ENCODE data around the gene TXNRD1. TPM values are rescaled to one million over a fixed set of nuclear protein-coding genes. Genes with fewer than 3 reads are reported as not detected.
"Not testable (repeated sequence)": the region's sequence is repeated elsewhere in the genome, so short reads cannot be mapped to it uniquely, and the experiment has no call there.

TXNRD1 gene
- total RNA-seq, 4 donors from 2014 or later, result 33.1 to 52.1 (median 39.4) TPM

- H3K4me1 ChIP-seq, result peaks cover 60% of the 10 kb centered on the region
- H3K36me3 ChIP-seq, result peaks cover 22% of the 10 kb centered on the region
- no peaks in the 10 kb centered on the region for H3K27me3 ChIP-seq
- under 1% methylated on average over 32 of the region's 41 CpGs for WGBS
- H3K4me3 ChIP-seq, result peak overlapping the region; percentile 70
- TF ChIP-seq EP300 (IDR thresholded peaks at IDR 0.05), result no peak
- peak in 1 of 2 donors; percentile 65 for TF ChIP-seq POLR2A (IDR thresholded peaks at IDR 0.05)
- TF ChIP-seq, protein P1, sequence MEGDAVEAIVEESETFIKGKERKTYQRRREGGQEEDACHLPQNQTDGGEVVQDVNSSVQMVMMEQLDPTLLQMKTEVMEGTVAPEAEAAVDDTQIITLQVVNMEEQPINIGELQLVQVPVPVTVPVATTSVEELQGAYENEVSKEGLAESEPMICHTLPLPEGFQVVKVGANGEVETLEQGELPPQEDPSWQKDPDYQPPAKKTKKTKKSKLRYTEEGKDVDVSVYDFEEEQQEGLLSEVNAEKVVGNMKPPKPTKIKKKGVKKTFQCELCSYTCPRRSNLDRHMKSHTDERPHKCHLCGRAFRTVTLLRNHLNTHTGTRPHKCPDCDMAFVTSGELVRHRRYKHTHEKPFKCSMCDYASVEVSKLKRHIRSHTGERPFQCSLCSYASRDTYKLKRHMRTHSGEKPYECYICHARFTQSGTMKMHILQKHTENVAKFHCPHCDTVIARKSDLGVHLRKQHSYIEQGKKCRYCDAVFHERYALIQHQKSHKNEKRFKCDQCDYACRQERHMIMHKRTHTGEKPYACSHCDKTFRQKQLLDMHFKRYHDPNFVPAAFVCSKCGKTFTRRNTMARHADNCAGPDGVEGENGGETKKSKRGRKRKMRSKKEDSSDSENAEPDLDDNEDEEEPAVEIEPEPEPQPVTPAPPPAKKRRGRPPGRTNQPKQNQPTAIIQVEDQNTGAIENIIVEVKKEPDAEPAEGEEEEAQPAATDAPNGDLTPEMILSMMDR (IDR thresholded peaks at IDR 0.05), result no peak
- peak in 2 of 3 donors; percentile 4 to 27 for TF ChIP-seq POLR2AphosphoS5 (IDR thresholded peaks at IDR 0.05)
- peak; percentile 88 to 89 for DNase-seq (ENCODE audit: low spot score in 2 of 2)
- peak overlapping the region; percentile 94 for H3K27ac ChIP-seq
- no peaks in the 10 kb centered on the region for H3K9me3 ChIP-seq
Observed at GRCh38 chr12:104288635-104289274, 73.2 kb downstream of the TXNRD1 start.

- WGBS, result 93% methylated on average over 8 of the region's 8 CpGs
Observed at GRCh38 chr12:104290320-104290719, 74.7 kb downstream of the TXNRD1 start.

DNA sequence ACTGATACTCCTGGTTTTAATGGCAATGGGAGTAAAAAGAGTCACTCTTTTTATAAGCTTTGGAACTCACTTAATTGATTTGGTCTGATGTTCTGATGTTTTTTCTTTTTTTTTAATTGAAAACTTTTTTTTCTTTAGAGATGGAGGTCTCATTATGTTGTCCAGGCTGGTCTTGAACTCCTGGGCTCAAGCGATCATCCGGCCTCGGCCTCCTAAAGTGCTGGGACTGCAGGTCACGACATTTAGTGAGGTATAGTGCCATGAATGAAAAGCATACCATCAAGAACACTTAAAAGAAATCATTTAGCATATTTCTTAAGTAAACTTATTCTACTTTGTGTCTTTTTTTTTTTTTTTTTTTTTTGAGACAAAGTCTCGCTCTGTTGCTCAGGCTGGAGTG, 75.3 kb downstream of the TXNRD1 start:
- no peak for DNase-seq (ENCODE audit: low spot score in 2 of 2)
- Histone ChIP-seq H3K4me1 (peaks cover 69% of the 10 kb centered on the region), H3K4me3 (no peak overlapping the region), H3K27me3 (no peaks in the 10 kb centered on the region), H3K36me3 (peaks cover 23% of the 10 kb centered on the region), H3K9me3 (no peaks in the 10 kb centered on the region), H3K27ac (no peak overlapping the region)
- WGBS, result 93% methylated on average over 5 of the region's 5 CpGs
- TF ChIP-seq POLR2AphosphoS5 (IDR thresholded peaks at IDR 0.05) (no peak), EP300 (IDR thresholded peaks at IDR 0.05) (no peak), POLR2A (IDR thresholded peaks at IDR 0.05) (no peak)
- TF ChIP-seq, protein P1 (IDR thresholded peaks at IDR 0.05), result no peak

More at GRCh38 chr12:104290320-104290719, 74.7 kb downstream of the TXNRD1 start:
- Histone ChIP-seq H3K9me3 (no peaks in the 10 kb centered on the region), H3K36me3 (peaks cover 23% of the 10 kb centered on the region), H3K27ac (no peak overlapping the region), H3K4me3 (no peak overlapping the region), H3K4me1 (peaks cover 69% of the 10 kb centered on the region), H3K27me3 (no peaks in the 10 kb centered on the region)
- TF ChIP-seq EP300 (IDR thresholded peaks at IDR 0.05) (no peak), POLR2A (IDR thresholded peaks at IDR 0.05) (no peak)
- no peak for DNase-seq (ENCODE audit: low spot score in 2 of 2)

DNA sequence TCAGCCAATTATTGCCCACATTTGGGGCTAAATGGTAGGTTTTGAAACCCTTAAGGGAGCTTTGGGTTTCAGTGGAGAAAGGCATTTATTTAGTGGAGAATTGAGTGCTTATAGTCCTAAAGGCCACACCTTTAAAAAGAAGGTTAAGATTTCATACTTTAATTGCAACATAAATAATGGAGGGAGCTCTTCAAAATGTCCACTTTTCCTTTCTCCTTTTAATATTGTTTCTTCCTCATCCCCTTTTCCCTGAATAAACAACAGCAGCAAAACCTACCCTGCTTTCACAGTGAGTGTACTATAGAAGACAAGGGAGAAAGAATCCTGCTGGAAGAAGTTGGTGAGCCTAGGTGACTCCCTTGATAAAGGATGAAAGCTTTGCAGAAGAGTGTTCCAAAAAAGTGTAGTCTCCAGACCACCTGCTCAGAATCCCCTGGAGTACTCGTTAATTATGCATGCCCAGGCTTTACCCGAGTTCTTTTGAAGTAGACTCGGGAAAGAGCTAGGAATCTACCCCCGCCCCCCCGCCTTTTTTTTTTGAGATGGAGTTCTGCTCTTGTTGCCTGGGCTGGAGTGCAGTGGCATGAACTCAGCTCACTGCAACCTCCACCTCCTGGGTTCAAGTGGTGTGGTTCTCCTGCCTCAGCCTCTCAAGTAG, 76.4 kb downstream of the TXNRD1 start:
- Histone ChIP-seq H3K36me3 (peaks cover 23% of the 10 kb centered on the region), H3K9me3 (no peaks in the 10 kb centered on the region), H3K4me1 (peaks cover 69% of the 10 kb centered on the region), H3K27me3 (no peaks in the 10 kb centered on the region), H3K27ac (no peak overlapping the region), H3K4me3 (no peak overlapping the region)
- no peak for TF ChIP-seq POLR2AphosphoS5 (IDR thresholded peaks at IDR 0.05)
- no peak for TF ChIP-seq POLR2A (IDR thresholded peaks at IDR 0.05)
- 78% methylated on average over 5 of the region's 5 CpGs for WGBS
- no peak for DNase-seq (ENCODE audit: low spot score in 2 of 2)

DNA sequence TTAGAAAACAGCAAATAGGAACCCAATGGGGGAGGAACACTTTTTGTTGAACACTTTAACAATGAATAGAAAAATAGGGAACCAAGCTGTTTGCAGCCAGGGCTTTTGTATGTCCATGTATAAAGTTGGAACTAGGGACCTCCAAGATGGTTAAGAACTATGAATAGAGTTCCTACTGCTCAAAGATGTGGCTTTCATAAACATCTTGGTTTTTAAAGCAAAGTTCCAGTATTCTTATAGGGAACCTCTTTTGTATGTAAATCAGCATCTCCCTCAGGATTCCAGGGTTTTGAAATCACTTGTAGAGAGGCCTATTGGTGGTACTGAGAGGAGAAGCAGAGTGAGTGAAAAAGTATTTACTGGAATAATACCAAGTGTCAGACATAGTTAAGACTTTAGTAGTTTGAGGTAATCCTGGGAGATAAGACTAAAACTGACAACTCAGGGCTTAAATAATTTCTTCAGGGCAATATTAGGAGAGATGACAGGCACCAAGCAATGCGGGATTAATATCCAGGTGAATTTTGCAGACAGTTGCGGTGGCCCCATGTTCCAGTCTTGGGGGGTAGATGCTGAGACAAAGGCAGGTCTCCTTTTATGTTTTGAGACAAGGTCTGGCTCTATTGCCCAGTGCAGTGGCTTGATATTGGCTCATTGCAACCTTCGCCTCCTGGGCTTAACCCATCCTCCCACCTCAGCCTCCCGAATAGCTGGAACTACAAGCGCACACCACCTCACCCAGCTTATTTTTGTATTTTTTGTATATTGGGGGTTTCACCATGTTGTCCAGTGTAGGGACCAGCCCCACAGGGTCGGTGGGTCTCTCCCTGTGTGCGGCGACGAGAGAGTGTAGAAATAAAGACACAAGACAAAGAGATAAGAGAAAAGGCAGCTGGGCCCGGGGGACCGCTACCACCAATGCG, 77.6 kb downstream of the TXNRD1 start:
- peaks cover 59% of the 10 kb centered on the region for H3K4me1 ChIP-seq
- H3K36me3 ChIP-seq, result peaks cover 23% of the 10 kb centered on the region
- TF ChIP-seq EP300 (IDR thresholded peaks at IDR 0.05), result no peak
- no peak for TF ChIP-seq POLR2A (IDR thresholded peaks at IDR 0.05)
- no peak for TF ChIP-seq POLR2AphosphoS5 (IDR thresholded peaks at IDR 0.05)
- TF ChIP-seq, protein P1 (IDR thresholded peaks at IDR 0.05), result no peak
- no peaks in the 10 kb centered on the region for H3K9me3 ChIP-seq
- no peak for DNase-seq (ENCODE audit: low spot score in 2 of 2)
- no peaks in the 10 kb centered on the region for H3K27me3 ChIP-seq
- H3K4me3 ChIP-seq, result no peak overlapping the region
- WGBS, result 94% methylated on average over 12 of the region's 12 CpGs
- no peak overlapping the region for H3K27ac ChIP-seq

DNA sequence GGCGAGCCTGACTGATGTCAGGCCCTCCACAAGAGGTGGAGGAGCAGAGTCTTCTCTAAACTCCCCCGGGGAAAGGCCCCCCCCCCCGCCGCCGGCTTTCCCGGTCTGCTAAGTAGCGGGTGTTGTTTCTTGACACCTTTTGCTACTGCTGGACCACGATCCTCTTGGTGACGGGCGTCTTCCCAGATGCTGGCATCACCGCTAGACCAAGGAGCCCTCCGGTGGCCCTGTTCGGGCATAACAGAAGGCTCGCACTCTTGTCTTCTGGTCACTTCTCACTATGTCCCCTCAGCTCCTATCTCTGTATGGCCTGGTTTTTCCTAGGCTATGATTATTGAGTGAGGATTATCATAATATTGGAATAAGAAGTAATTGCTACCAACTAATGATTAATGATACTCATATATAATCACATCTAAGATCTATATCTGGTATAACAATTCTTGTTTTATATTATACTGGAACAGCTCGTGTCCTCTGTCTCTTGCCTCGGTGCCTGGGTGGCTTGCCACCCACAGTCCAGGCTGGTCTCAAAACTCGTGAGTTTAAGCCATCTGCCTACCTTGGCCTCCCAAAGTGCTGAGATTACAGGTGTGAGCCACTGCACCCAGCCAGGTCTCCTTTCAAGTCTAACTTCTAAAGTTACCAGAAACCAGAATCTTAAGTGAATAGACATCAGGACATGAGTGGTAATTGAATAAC, 78.7 kb downstream of the TXNRD1 start:
- not testable (repeated sequence) for H3K9me3 ChIP-seq; H3K4me3 ChIP-seq; H3K27me3 ChIP-seq; H3K27ac ChIP-seq; DNase-seq (ENCODE audit: low spot score in 2 of 2)
- peaks cover 27% of the 10 kb centered on the region for H3K36me3 ChIP-seq
- WGBS, result 69% methylated on average over 12 of the region's 17 CpGs
- H3K4me1 ChIP-seq, result peaks cover 50% of the 10 kb centered on the region
